Measurements from ENCODE around the gene NAA25.

DNA sequence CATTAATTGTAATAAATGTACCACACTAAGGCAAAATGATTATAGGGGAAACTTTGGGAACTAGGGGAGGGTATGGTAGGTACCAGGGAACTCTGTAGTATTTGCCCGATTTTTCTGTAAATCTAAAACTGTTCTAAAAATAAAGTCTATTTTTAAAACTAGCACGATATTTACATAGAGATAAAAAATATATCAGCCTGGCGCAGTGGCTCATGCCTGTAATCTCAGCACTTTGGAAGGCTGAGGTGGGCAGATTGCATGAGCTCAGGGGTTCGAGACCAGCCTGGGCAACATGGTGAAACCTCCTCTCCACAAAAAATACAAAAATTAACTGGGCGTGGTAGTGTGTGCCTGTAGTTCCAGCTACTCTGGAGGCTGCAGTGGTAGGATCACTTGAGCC lies 128.0 kb downstream of the NAA25 start:
- TF ChIP-seq, protein P1, sequence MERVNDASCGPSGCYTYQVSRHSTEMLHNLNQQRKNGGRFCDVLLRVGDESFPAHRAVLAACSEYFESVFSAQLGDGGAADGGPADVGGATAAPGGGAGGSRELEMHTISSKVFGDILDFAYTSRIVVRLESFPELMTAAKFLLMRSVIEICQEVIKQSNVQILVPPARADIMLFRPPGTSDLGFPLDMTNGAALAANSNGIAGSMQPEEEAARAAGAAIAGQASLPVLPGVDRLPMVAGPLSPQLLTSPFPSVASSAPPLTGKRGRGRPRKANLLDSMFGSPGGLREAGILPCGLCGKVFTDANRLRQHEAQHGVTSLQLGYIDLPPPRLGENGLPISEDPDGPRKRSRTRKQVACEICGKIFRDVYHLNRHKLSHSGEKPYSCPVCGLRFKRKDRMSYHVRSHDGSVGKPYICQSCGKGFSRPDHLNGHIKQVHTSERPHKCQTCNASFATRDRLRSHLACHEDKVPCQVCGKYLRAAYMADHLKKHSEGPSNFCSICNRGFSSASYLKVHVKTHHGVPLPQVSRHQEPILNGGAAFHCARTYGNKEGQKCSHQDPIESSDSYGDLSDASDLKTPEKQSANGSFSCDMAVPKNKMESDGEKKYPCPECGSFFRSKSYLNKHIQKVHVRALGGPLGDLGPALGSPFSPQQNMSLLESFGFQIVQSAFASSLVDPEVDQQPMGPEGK (CRISPR knock-in tag; IDR thresholded peaks at IDR 0.05; ENCODE audit: borderline replicate concordance) = no peak
- TF ChIP-seq, protein P2, sequence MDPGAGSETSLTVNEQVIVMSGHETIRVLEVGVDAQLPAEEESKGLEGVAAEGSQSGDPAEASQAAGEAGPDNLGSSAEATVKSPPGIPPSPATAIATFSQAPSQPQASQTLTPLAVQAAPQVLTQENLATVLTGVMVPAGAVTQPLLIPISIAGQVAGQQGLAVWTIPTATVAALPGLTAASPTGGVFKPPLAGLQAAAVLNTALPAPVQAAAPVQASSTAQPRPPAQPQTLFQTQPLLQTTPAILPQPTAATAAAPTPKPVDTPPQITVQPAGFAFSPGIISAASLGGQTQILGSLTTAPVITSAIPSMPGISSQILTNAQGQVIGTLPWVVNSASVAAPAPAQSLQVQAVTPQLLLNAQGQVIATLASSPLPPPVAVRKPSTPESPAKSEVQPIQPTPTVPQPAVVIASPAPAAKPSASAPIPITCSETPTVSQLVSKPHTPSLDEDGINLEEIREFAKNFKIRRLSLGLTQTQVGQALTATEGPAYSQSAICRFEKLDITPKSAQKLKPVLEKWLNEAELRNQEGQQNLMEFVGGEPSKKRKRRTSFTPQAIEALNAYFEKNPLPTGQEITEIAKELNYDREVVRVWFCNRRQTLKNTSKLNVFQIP (CRISPR knock-in tag; IDR thresholded peaks at IDR 0.05; ENCODE audit: borderline replicate concordance, low read depth) = no peak
- TF ChIP-seq ZFP3 (CRISPR knock-in tag; IDR thresholded peaks at IDR 0.05) (no peak), RARB (CRISPR knock-in tag; IDR thresholded peaks at IDR 0.05) (no peak), ZC3H10 (CRISPR knock-in tag; IDR thresholded peaks at IDR 0.05) (no peak), ZNF70 (CRISPR knock-in tag; IDR thresholded peaks at IDR 0.05) (no peak), CSDC2 (CRISPR knock-in tag; IDR thresholded peaks at IDR 0.05) (no peak), TOX (CRISPR knock-in tag; IDR thresholded peaks at IDR 0.05; ENCODE audit: borderline replicate concordance) (no peak), GLIS3 (CRISPR knock-in tag; IDR thresholded peaks at IDR 0.05) (no peak), ARNTL (CRISPR knock-in tag; IDR thresholded peaks at IDR 0.05; ENCODE audit: borderline replicate concordance, low read depth) (no peak)
- TF ChIP-seq, protein P3, sequence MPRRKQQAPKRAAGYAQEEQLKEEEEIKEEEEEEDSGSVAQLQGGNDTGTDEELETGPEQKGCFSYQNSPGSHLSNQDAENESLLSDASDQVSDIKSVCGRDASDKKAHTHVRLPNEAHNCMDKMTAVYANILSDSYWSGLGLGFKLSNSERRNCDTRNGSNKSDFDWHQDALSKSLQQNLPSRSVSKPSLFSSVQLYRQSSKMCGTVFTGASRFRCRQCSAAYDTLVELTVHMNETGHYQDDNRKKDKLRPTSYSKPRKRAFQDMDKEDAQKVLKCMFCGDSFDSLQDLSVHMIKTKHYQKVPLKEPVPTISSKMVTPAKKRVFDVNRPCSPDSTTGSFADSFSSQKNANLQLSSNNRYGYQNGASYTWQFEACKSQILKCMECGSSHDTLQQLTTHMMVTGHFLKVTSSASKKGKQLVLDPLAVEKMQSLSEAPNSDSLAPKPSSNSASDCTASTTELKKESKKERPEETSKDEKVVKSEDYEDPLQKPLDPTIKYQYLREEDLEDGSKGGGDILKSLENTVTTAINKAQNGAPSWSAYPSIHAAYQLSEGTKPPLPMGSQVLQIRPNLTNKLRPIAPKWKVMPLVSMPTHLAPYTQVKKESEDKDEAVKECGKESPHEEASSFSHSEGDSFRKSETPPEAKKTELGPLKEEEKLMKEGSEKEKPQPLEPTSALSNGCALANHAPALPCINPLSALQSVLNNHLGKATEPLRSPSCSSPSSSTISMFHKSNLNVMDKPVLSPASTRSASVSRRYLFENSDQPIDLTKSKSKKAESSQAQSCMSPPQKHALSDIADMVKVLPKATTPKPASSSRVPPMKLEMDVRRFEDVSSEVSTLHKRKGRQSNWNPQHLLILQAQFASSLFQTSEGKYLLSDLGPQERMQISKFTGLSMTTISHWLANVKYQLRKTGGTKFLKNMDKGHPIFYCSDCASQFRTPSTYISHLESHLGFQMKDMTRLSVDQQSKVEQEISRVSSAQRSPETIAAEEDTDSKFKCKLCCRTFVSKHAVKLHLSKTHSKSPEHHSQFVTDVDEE (CRISPR knock-in tag; IDR thresholded peaks at IDR 0.05) = no peak
